Esophagus squamous epithelium (tissue), 4 donors: ENCODE results near the gene SUMO4.

ENCODE experiments used
- POLR2A ChIP-seq, 4 donors: fragments of 450-650 bp; IDR thresholded peaks; one replicate each; pipeline ENCODE4 v1.6.1; 2017; ENCODE audit warnings: antibody characterized with exemption in 4 of 4, mild to moderate bottlenecking in 4 of 4, moderate library complexity in 3 of 4
- TF ChIP-seq, protein P1 (sequence below), 6 experiments: fragments of 450-650 bp in 4 of 6; fragments of 200-600 bp in 2 of 6; sonication (generic) in 2 of 6; IDR thresholded peaks; one replicate each; pipeline ENCODE4 v1.5.1; 2016 to 2019; ENCODE audit warnings: antibody characterized with exemption in 6 of 6, mild to moderate bottlenecking in 4 of 6, moderate library complexity in 4 of 6

DNA sequence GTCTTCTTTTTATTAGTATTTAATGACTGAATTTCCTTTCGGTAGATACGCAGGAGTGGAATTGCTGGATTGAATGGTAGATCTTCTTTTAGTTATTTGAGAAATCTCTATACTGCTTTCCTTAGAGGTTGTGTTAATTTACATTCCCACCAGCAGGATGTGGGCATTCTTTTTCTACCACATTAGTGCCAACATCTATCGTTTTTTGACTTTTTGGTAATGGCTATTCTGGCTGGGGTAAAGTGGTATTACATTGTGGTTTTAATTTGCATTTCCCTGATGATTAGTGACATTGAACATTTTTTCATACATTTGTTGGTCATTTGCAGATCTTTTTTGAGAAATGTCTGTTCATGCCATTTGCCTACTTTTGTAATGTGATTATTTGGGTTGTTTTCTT, 37.1 kb downstream of the SUMO4 start:
- TF ChIP-seq, protein P1, sequence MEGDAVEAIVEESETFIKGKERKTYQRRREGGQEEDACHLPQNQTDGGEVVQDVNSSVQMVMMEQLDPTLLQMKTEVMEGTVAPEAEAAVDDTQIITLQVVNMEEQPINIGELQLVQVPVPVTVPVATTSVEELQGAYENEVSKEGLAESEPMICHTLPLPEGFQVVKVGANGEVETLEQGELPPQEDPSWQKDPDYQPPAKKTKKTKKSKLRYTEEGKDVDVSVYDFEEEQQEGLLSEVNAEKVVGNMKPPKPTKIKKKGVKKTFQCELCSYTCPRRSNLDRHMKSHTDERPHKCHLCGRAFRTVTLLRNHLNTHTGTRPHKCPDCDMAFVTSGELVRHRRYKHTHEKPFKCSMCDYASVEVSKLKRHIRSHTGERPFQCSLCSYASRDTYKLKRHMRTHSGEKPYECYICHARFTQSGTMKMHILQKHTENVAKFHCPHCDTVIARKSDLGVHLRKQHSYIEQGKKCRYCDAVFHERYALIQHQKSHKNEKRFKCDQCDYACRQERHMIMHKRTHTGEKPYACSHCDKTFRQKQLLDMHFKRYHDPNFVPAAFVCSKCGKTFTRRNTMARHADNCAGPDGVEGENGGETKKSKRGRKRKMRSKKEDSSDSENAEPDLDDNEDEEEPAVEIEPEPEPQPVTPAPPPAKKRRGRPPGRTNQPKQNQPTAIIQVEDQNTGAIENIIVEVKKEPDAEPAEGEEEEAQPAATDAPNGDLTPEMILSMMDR (IDR thresholded peaks at IDR 0.05), result no peak
- TF ChIP-seq POLR2A (IDR thresholded peaks at IDR 0.05), result no peak
